HG03575 (cell line): ENCODE results near the gene PPHLN1.
A peak's percentile ranks its signal among the peaks of the same experiment; 100 is the strongest.

Experiments
- ATAC-seq: cut with Tn5 transposase; IDR thresholded peaks from one replicate; pipeline ENCODE4 v1.9.1; 2021; ENCODE audit not compliant: unreplicated experiment, insufficient number of reproducible peaks, low FRiP score; ENCODE audit errors: extremely low read depth

The PPHLN1 gene

GRCh38 chr12:42420395-42420794 is 94.4 kb downstream of the PPHLN1 start:
- no peak for ATAC-seq

- ATAC-seq = peak; percentile 96
Observed at GRCh38 chr12:42421844-42422779, 96.1 kb downstream of the PPHLN1 start.

GRCh38 chr12:42422785-42423184 is 96.8 kb downstream of the PPHLN1 start:
- no peak for ATAC-seq

- ATAC-seq = no peak
Observed at GRCh38 chr12:42426746-42427145, 100.8 kb downstream of the PPHLN1 start.

- ATAC-seq = no peak
Observed at GRCh38 chr12:42428850-42429249, 102.9 kb downstream of the PPHLN1 start.

GRCh38 chr12:42432517-42433140 is 106.7 kb downstream of the PPHLN1 start:
- no peak for ATAC-seq

- no peak for ATAC-seq
Observed at GRCh38 chr12:42440608-42441007, 114.6 kb downstream of the PPHLN1 start.

GRCh38 chr12:42442311-42442759 is 116.4 kb downstream of the PPHLN1 start:
- no peak for ATAC-seq

- no peak for ATAC-seq
Observed at GRCh38 chr12:42442888-42443287, 116.9 kb downstream of the PPHLN1 start.

GRCh38 chr12:42444192-42444943 is 118.4 kb downstream of the PPHLN1 start:
- ATAC-seq = no peak

- ATAC-seq = no peak
Observed at GRCh38 chr12:42445891-42446290, 119.9 kb downstream of the PPHLN1 start.

GRCh38 chr12:42446761-42447160 is 120.8 kb downstream of the PPHLN1 start:
- ATAC-seq = no peak

- ATAC-seq = no peak
Observed at GRCh38 chr12:42447371-42447786, 121.4 kb downstream of the PPHLN1 start.

GRCh38 chr12:42448841-42449240 is 122.9 kb downstream of the PPHLN1 start:
- no peak for ATAC-seq

GRCh38 chr12:42450248-42450647 is 124.3 kb downstream of the PPHLN1 start:
- ATAC-seq = no peak

GRCh38 chr12:42458575-42458974 is 132.6 kb downstream of the PPHLN1 start:
- ATAC-seq = no peak

- ATAC-seq = no peak
Observed at GRCh38 chr12:42459336-42459847, 133.4 kb downstream of the PPHLN1 start.

GRCh38 chr12:42462486-42462885 is 136.5 kb downstream of the PPHLN1 start:
- ATAC-seq = no peak

- no peak for ATAC-seq
Observed at GRCh38 chr12:42463671-42464070, 137.7 kb downstream of the PPHLN1 start.
